ENCODE results near the gene ZFP92.
A peak's percentile ranks its signal among the peaks of the same experiment; 100 is the strongest.

ZFP92 gene

DNA sequence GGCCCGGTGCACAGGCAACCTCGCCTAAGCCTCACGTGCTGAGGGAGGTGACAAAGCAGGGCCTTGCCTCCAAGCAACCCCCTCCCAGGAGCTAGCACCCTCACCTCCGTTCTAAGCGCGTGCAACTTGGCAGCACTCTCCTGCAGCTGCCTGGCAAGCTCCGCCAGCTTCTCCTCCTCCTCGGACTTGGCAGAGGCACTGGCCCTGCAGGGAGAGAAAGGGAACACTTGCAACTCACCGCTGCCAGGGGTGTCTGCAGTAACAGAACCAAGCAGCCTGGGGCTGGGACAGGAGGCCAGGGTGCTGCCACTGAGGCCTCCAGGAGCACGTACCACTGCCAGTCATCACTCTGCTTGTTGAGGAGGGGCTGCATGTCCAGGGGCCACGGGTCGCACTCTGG lies 44.9 kb downstream of the ZFP92 start:
- no peak for DNase-seq (ENCODE audit: low read depth in 2 of 2)

DNA sequence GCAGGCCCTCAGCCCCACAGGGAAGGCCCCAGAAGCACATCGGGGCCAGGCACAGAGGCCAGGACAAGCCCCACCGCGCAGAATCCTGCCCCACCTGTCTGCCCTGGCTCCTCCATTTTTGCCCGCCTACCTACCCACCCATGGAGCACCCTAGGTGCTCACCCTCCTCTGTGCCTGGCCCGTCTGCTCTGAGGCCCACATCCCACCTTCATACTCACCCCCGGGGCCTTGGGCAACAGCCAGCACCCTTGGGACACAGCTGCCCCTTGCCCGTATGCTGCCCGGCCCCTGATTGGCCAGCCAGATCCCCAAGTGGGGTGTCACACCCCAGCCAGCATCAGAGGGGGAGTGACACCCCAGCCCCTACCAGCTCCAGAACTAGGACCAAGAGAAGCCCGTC lies 45.4 kb downstream of the ZFP92 start:
- no peak for DNase-seq (ENCODE audit: low read depth in 2 of 2)

- no peak for DNase-seq (ENCODE audit: low read depth in 2 of 2)
Observed at GRCh38 chrX:153457136-153457825, 46.0 kb downstream of the ZFP92 start.

DNA sequence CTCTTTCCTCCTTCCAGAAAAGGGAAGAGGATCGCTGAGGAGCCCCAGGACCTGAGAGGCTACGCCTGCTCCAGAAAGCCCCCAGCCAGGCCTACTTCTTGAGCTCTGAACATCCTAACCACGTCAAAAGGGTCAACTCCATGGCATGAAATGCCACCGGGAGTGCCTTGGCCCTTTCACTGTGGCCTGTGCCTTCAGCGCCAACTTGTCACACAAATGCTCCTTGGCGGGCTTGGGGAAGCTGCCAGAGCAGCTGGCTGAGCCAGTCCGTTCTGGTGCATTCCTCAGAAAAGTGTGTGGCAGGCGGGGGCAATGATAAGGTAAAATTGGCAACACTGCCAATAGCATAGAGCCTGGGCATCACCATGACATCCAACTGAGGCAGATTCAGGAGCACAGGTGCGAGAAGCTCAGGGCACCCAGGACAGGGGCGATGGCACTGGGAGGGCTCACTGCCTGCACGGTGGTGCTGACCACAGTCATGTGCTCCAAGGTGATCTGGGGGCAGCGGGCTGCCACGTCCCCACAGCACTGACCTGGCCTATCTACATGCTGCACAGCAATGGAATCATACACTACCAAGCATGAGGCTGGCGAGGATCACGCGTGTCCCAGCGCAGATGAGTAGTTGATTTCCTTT lies 46.7 kb downstream of the ZFP92 start:
- no peak for DNase-seq (ENCODE audit: low read depth in 2 of 2)

- DNase-seq (ENCODE audit: low read depth in 2 of 2), result no peak
Observed at GRCh38 chrX:153458476-153458875, 47.2 kb downstream of the ZFP92 start.

DNA sequence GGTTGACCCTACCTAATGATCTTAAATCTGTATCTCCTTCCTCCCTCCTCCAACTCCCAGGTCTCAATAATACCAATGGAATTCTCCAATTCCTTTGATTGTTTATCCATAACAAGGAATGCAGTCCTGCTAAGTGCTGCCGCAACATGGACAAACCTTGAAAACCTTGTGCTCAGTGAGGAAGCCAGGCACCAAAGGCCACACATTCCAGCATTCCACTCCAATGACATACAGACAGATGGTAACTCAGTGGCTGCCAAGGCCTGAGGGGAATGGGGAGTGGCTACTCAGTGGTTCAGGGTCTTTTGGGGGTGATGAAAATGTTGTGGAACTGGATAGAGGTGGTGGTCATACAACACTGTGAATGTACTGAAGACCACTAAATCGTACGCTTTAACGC lies 48.7 kb downstream of the ZFP92 start:
- DNase-seq (ENCODE audit: low read depth in 2 of 2), result no peak

- peak; percentile 13 to 19 for DNase-seq (ENCODE audit: low read depth in 2 of 2)
Observed at GRCh38 chrX:153460826-153461225, 49.6 kb downstream of the ZFP92 start.

All from stimulated activated CD8-positive, alpha-beta memory T cell treated with anti-CD3 and anti-CD28 coated beads, Interleukin-2, amount 100 ng/mL, for 1 hour (primary cell).